ENCODE measurements around the gene LRRC18. TPM values are rescaled to one million over a fixed set of nuclear protein-coding genes. Genes with fewer than 3 reads are reported as not detected.

Gene LRRC18
- total and polyA plus RNA-seq, 2 of the 13 experiments (the other 11 are each of a cell fraction or from before 2014, with no cell fraction given), result not detected

DNA sequence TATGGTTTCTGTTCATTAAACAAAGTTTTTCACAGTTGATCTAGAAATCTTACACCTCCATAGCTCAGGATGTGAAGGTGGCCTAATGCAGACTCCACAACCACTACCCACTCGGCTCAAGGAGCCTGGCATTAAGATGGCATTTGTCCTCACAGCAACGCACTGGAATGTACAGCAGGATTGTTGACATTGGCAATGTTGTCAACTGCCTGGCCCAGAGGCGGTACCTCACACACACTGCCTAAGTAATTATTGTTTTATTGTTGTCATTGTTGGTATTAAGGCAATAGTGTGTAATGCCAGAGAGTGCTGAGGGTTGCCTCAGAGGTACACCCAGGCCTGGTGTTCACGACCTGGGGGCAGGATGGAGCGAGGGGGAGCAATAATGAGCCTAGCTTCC, 38.3 kb downstream of the LRRC18 start:
- no TSS peak for BruUV-seq (replicated peaks)
- no peaks in the 10 kb centered on the region for H3K9me3 ChIP-seq (ENCODE audit: low read length)
- 17% methylated on average over 3 of the region's 5 CpGs for WGBS (ENCODE audit: low lambda C conversion rate)
- H3K4me3 ChIP-seq (replicated peaks in 1 of 3; ENCODE audit: insufficient read depth in 1 of 3, low read depth in 2 of 3, low read length in 3 of 3), result no peak overlapping the region
- POLR2A ChIA-PET, result no interaction called here
- no peak overlapping the region for H2AFZ ChIP-seq (ENCODE audit: low read length)
- no peaks in the 10 kb centered on the region for H3K36me3 ChIP-seq (replicated peaks in 1 of 2; ENCODE audit: control insufficient read depth in 1 of 2, insufficient read depth in 2 of 2, low read length in 2 of 2)
- intact Hi-C loops (cut with micrococcal nuclease; ENCODE audit: unreplicated experiment) (no loop called here), in situ Hi-C loops (cut with HindIII; ENCODE audit: extremely low pct_ligation_motif_present, low pct_unique_long_range_greater_than_20kb) (no loop called here)
- no peak overlapping the region for H3K9ac ChIP-seq (ENCODE audit: insufficient read depth, low read depth, low read length)
- H3K27ac ChIP-seq (ENCODE audit: extremely low read length, insufficient read depth, low read length), result no peak overlapping the region
- ATAC-seq (no peak), DNase-seq (ENCODE audit: low spot score) (no peak), FAIRE-seq (no peak)
- H3K79me2 ChIP-seq (ENCODE audit: insufficient read depth, low read length), result no peaks in the 10 kb centered on the region
- TF ChIP-seq ZNF615 (CRISPR knock-in tag; IDR thresholded peaks at IDR 0.05; ENCODE audit: borderline replicate concordance), result no peak
- TF ChIP-seq ZNF850 (CRISPR knock-in tag; conservative IDR thresholded peaks at IDR 0.05), result no peak
- no peak for TF ChIP-seq ZNF354B (CRISPR knock-in tag; IDR thresholded peaks at IDR 0.05)
- CTCF ChIA-PET (ENCODE audit: low intra/inter-chr PET ratio, low total read pairs), result no interaction called here
- H3K4me2 ChIP-seq (ENCODE audit: low read depth, low read length), result no peak overlapping the region
- no peaks in the 10 kb centered on the region for H4K20me1 ChIP-seq (ENCODE audit: insufficient read depth, low read length)
- no peaks in the 10 kb centered on the region for H3K4me1 ChIP-seq (ENCODE audit: insufficient read depth, low read length)
- H3K27me3 ChIP-seq (ENCODE audit: control insufficient read depth in 1 of 2, insufficient read depth in 2 of 2, low read length in 2 of 2), result peaks cover 1 to 5% of the 10 kb centered on the region in 2 experiments; a peak in 2 of 5 replicates

DNA sequence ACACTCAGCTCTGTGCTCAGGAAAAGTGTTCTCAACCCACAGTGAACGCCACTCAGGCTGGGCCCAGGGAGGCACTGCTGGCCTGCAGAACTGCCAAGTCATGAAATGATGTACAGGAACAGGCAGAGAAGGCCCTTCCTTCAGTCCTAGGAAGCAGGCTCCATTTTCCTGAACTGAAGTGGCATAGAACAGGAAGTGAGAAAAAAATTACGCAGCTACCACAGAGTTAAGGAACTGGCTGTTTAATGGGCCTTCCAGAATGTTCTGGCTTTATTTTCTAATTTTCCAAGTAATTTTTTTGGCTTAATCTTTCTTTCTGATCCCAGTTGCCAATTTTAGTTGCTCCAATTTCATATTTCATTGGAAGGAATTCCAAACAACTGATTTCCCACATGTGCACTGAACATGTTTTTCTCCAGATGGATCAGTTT, 39.3 kb downstream of the LRRC18 start:
- no peaks in the 10 kb centered on the region for H3K9me3 ChIP-seq (ENCODE audit: low read length)
- H3K27ac ChIP-seq (ENCODE audit: extremely low read length, insufficient read depth, low read length), result no peak overlapping the region
- H3K79me2 ChIP-seq (ENCODE audit: insufficient read depth, low read length), result no peaks in the 10 kb centered on the region
- ChIA-PET CTCF (ENCODE audit: low intra/inter-chr PET ratio, low total read pairs) (no interaction called here), POLR2A (no interaction called here)
- FAIRE-seq (no peak), ATAC-seq (no peak), DNase-seq (ENCODE audit: low spot score) (no peak)
- intact Hi-C loops (cut with micrococcal nuclease; ENCODE audit: unreplicated experiment), result no loop called here
- no peak overlapping the region for H3K9ac ChIP-seq (ENCODE audit: insufficient read depth, low read depth, low read length)
- no peaks in the 10 kb centered on the region for H3K4me1 ChIP-seq (ENCODE audit: insufficient read depth, low read length)
- peaks cover 1 to 5% of the 10 kb centered on the region in 2 experiments; a peak in 2 of 5 replicates for H3K27me3 ChIP-seq (ENCODE audit: control insufficient read depth in 1 of 2, insufficient read depth in 2 of 2, low read length in 2 of 2)
- H2AFZ ChIP-seq (ENCODE audit: low read length), result no peak overlapping the region
- no peak overlapping the region for H3K4me3 ChIP-seq (replicated peaks in 1 of 3; ENCODE audit: insufficient read depth in 1 of 3, low read depth in 2 of 3, low read length in 3 of 3)
- H3K4me2 ChIP-seq (ENCODE audit: low read depth, low read length), result no peak overlapping the region
- no TSS peak for BruUV-seq (replicated peaks)
- in situ Hi-C loops (cut with HindIII; ENCODE audit: extremely low pct_ligation_motif_present, low pct_unique_long_range_greater_than_20kb), result no loop called here
- WGBS (ENCODE audit: low lambda C conversion rate), result 21% methylated on average over 2 of the region's 2 CpGs
- H3K36me3 ChIP-seq (replicated peaks in 1 of 2; ENCODE audit: control insufficient read depth in 1 of 2, insufficient read depth in 2 of 2, low read length in 2 of 2), result no peaks in the 10 kb centered on the region
- no peaks in the 10 kb centered on the region for H4K20me1 ChIP-seq (ENCODE audit: insufficient read depth, low read length)
- TF ChIP-seq, protein P1, sequence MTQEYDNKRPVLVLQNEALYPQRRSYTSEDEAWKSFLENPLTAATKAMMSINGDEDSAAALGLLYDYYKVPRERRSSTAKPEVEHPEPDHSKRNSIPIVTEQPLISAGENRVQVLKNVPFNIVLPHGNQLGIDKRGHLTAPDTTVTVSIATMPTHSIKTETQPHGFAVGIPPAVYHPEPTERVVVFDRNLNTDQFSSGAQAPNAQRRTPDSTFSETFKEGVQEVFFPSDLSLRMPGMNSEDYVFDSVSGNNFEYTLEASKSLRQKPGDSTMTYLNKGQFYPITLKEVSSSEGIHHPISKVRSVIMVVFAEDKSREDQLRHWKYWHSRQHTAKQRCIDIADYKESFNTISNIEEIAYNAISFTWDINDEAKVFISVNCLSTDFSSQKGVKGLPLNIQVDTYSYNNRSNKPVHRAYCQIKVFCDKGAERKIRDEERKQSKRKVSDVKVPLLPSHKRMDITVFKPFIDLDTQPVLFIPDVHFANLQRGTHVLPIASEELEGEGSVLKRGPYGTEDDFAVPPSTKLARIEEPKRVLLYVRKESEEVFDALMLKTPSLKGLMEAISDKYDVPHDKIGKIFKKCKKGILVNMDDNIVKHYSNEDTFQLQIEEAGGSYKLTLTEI (CRISPR knock-in tag; conservative IDR thresholded peaks at IDR 0.05), result no peak
- TF ChIP-seq, protein P2, sequence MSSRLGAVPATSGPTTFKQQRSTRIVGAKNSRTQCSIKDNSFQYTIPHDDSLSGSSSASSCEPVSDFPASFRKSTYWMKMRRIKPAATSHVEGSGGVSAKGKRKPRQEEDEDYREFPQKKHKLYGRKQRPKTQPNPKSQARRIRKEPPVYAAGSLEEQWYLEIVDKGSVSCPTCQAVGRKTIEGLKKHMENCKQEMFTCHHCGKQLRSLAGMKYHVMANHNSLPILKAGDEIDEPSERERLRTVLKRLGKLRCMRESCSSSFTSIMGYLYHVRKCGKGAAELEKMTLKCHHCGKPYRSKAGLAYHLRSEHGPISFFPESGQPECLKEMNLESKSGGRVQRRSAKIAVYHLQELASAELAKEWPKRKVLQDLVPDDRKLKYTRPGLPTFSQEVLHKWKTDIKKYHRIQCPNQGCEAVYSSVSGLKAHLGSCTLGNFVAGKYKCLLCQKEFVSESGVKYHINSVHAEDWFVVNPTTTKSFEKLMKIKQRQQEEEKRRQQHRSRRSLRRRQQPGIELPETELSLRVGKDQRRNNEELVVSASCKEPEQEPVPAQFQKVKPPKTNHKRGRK (CRISPR knock-in tag; IDR thresholded peaks at IDR 0.05), result no peak
- TF ChIP-seq, protein P3, sequence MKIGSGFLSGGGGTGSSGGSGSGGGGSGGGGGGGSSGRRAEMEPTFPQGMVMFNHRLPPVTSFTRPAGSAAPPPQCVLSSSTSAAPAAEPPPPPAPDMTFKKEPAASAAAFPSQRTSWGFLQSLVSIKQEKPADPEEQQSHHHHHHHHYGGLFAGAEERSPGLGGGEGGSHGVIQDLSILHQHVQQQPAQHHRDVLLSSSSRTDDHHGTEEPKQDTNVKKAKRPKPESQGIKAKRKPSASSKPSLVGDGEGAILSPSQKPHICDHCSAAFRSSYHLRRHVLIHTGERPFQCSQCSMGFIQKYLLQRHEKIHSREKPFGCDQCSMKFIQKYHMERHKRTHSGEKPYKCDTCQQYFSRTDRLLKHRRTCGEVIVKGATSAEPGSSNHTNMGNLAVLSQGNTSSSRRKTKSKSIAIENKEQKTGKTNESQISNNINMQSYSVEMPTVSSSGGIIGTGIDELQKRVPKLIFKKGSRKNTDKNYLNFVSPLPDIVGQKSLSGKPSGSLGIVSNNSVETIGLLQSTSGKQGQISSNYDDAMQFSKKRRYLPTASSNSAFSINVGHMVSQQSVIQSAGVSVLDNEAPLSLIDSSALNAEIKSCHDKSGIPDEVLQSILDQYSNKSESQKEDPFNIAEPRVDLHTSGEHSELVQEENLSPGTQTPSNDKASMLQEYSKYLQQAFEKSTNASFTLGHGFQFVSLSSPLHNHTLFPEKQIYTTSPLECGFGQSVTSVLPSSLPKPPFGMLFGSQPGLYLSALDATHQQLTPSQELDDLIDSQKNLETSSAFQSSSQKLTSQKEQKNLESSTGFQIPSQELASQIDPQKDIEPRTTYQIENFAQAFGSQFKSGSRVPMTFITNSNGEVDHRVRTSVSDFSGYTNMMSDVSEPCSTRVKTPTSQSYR (CRISPR knock-in tag; IDR thresholded peaks at IDR 0.05; ENCODE audit: borderline replicate concordance), result no peak
- TF ChIP-seq, protein P4, sequence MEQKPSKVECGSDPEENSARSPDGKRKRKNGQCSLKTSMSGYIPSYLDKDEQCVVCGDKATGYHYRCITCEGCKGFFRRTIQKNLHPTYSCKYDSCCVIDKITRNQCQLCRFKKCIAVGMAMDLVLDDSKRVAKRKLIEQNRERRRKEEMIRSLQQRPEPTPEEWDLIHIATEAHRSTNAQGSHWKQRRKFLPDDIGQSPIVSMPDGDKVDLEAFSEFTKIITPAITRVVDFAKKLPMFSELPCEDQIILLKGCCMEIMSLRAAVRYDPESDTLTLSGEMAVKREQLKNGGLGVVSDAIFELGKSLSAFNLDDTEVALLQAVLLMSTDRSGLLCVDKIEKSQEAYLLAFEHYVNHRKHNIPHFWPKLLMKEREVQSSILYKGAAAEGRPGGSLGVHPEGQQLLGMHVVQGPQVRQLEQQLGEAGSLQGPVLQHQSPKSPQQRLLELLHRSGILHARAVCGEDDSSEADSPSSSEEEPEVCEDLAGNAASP (CRISPR knock-in tag; IDR thresholded peaks at IDR 0.05; ENCODE audit: borderline replicate concordance), result no peak
- no peak for TF ChIP-seq ZNF34 (CRISPR knock-in tag; IDR thresholded peaks at IDR 0.05; ENCODE audit: borderline replicate concordance)
- TF ChIP-seq SRSF9 (IDR thresholded peaks at IDR 0.05; ENCODE audit: borderline replicate concordance, insufficient read depth, low read depth, low read length, poor library complexity, severe bottlenecking), result no peak
- no peak for TF ChIP-seq HNRNPLL (IDR thresholded peaks at IDR 0.05; ENCODE audit: low read depth, low read length, poor library complexity, severe bottlenecking)
